Ectodermal cell (in vitro differentiated cells): Measurements from ENCODE around the gene CD93.

Experiments used
- H3K27ac ChIP-seq: 2 replicates; pipeline ENCODE4 v1.7.0; 2013; ENCODE audit warnings: mild to moderate bottlenecking, low read depth, low read length; ENCODE audit not compliant: insufficient read depth, poor library complexity, severe bottlenecking
- H3K27me3 ChIP-seq: 2 replicates; pipeline ENCODE4 v1.7.0; 2013; ENCODE audit warnings: mild to moderate bottlenecking, low read length; ENCODE audit not compliant: insufficient read depth, control insufficient read depth, poor library complexity, severe bottlenecking
- H3K36me3 ChIP-seq: one replicate; pipeline ENCODE4 v1.7.0; 2013; ENCODE audit warnings: low read length; ENCODE audit not compliant: control insufficient read depth, insufficient read depth
- H3K4me1 ChIP-seq: one replicate; pipeline ENCODE4 v1.7.0; 2013; ENCODE audit warnings: low read length; ENCODE audit not compliant: control insufficient read depth, insufficient read depth
- H3K4me3 ChIP-seq: 2 replicates; pipeline ENCODE4 v1.7.0; 2013; ENCODE audit warnings: low read depth, low read length, control low read depth; ENCODE audit not compliant: insufficient read depth
- H3K9me3 ChIP-seq: 2 replicates; pipeline ENCODE4 v1.7.0; 2013; ENCODE audit warnings: mild to moderate bottlenecking, low read length, moderate library complexity; ENCODE audit not compliant: control insufficient read depth
- WGBS, 2 experiments: methylation state at CpG; one replicate each; pipeline ENCODE4 v1.1.7; 2013; ENCODE audit warnings: missing lambda C conversion rate in 2 of 2; 5-methylcytosine and 5-hydroxymethylcytosine counted together

CD93 gene

GRCh38 chr20:23061262-23061661 lies 24.9 kb downstream of the CD93 start:
- 92% methylated on average over 4 to 5 of the region's 5 CpGs for WGBS, 2 experiments
- no peak overlapping the region for H3K27ac ChIP-seq

GRCh38 chr20:23060629-23061028 lies 25.5 kb downstream of the CD93 start:
- Histone ChIP-seq H3K27me3 (no peaks in the 10 kb centered on the region), H3K9me3 (no peaks in the 10 kb centered on the region), H3K27ac (no peak overlapping the region), H3K4me3 (no peak overlapping the region), H3K4me1 (peaks cover 5% of the 10 kb centered on the region), H3K36me3 (no peaks in the 10 kb centered on the region)
- WGBS, 2 experiments, result 91 to 92% methylated on average over 4 of the region's 4 CpGs

More at GRCh38 chr20:23061262-23061661, 24.9 kb downstream of the CD93 start:
- Histone ChIP-seq H3K36me3 (no peaks in the 10 kb centered on the region), H3K27me3 (no peaks in the 10 kb centered on the region), H3K9me3 (no peaks in the 10 kb centered on the region), H3K4me3 (no peak overlapping the region), H3K4me1 (peaks cover 9% of the 10 kb centered on the region)

- WGBS, 2 experiments, result 90 to 91% methylated on average over 3 of the region's 3 CpGs
- Histone ChIP-seq H3K27ac (no peak overlapping the region), H3K4me3 (no peak overlapping the region)
These were observed 26.3 kb downstream of the CD93 start for GRCh38 chr20:23059846-23060245.

GRCh38 chr20:23059001-23059400 lies 27.1 kb downstream of the CD93 start:
- Histone ChIP-seq H3K9me3 (no peaks in the 10 kb centered on the region), H3K4me1 (peaks cover 3% of the 10 kb centered on the region), H3K27me3 (no peaks in the 10 kb centered on the region), H3K27ac (no peak overlapping the region), H3K36me3 (no peaks in the 10 kb centered on the region), H3K4me3 (no peak overlapping the region)
- WGBS, 2 experiments, result 95 to 96% methylated on average over 2 to 3 of the region's 3 CpGs

More at GRCh38 chr20:23059846-23060245, 26.3 kb downstream of the CD93 start:
- Histone ChIP-seq H3K36me3 (no peaks in the 10 kb centered on the region), H3K4me1 (peaks cover 3% of the 10 kb centered on the region), H3K27me3 (no peaks in the 10 kb centered on the region), H3K9me3 (no peaks in the 10 kb centered on the region)

- Histone ChIP-seq H3K4me3 (no peak overlapping the region), H3K4me1 (peaks cover 3% of the 10 kb centered on the region), H3K27ac (no peak overlapping the region), H3K36me3 (no peaks in the 10 kb centered on the region), H3K27me3 (no peaks in the 10 kb centered on the region), H3K9me3 (no peaks in the 10 kb centered on the region)
- 67% methylated on average over 1 of the region's 1 CpG; no CpG with 5 or more reads in 1 of the 2 experiments for WGBS, 2 experiments
These were observed 27.9 kb downstream of the CD93 start for GRCh38 chr20:23058240-23058639.

GRCh38 chr20:23052904-23053303 lies 33.2 kb downstream of the CD93 start:
- H3K4me1 ChIP-seq, result peaks cover 14% of the 10 kb centered on the region
- H3K9me3 ChIP-seq, result no peaks in the 10 kb centered on the region
- no peaks in the 10 kb centered on the region for H3K36me3 ChIP-seq
- no peak overlapping the region for H3K4me3 ChIP-seq
- 92 to 93% methylated on average over 5 of the region's 5 CpGs for WGBS, 2 experiments
- H3K27ac ChIP-seq, result no peak overlapping the region
- H3K27me3 ChIP-seq, result peaks cover 43% of the 10 kb centered on the region

GRCh38 chr20:23050847-23051627 lies 35.1 kb downstream of the CD93 start:
- WGBS, 2 experiments, result 1 to 2% methylated on average over 46 of the region's 46 CpGs
- H3K27me3 ChIP-seq, result peaks cover 62% of the 10 kb centered on the region
- H3K36me3 ChIP-seq, result no peaks in the 10 kb centered on the region
- no peak overlapping the region for H3K27ac ChIP-seq
- H3K4me1 ChIP-seq, result peaks cover 14% of the 10 kb centered on the region
- H3K4me3 ChIP-seq, result peak overlapping the region; percentile 52
- no peaks in the 10 kb centered on the region for H3K9me3 ChIP-seq

GRCh38 chr20:23050076-23050838 lies 35.9 kb downstream of the CD93 start:
- 1% methylated on average over 48 of the region's 48 CpGs for WGBS, 2 experiments

GRCh38 chr20:23049201-23050075 lies 36.7 kb downstream of the CD93 start, which contains the start of gene THBD:
TSS of gene THBD (minus strand) at chr20:23049672. CDS start at chr20:23049504, 168 bp downstream.
- Histone ChIP-seq H3K36me3 (no peaks in the 10 kb centered on the region), H3K4me3 (peak within 1 kb of the TSS; percentile 52), H3K27ac (no peak within 1 kb of the TSS), H3K9me3 (no peaks in the 10 kb centered on the region), H3K27me3 (peaks cover 73% of the 10 kb centered on the region), H3K4me1 (peaks cover 14% of the 10 kb centered on the region)
- 1% methylated on average over 79 of the region's 79 CpGs for WGBS, 2 experiments

More at GRCh38 chr20:23050076-23050838, 35.9 kb downstream of the CD93 start:
- H3K36me3 ChIP-seq, result no peaks in the 10 kb centered on the region
- peaks cover 14% of the 10 kb centered on the region for H3K4me1 ChIP-seq
- H3K4me3 ChIP-seq, result peak overlapping the region; percentile 52
- H3K27me3 ChIP-seq, result peaks cover 65% of the 10 kb centered on the region
- no peaks in the 10 kb centered on the region for H3K9me3 ChIP-seq
- H3K27ac ChIP-seq, result no peak overlapping the region
